ENCODE results near the gene TMA7.
"Not testable (repeated sequence)": the region's sequence is repeated elsewhere in the genome, so short reads cannot be mapped to it uniquely, and the experiment has no call there.

TMA7 gene

GRCh38 chr3:48439820-48440589, at the start of gene TMA7, which contains the start of gene CCDC51:
TSS of gene TMA7 (plus strand) at chr3:48440257. CDS start at chr3:48440297, 40 bp downstream.
TSS of gene CCDC51 (minus strand) at chr3:48440119. CDS start at chr3:48435128, 4,991 bp downstream.
- DNase-seq (ENCODE audit: insufficient read length, low spot score) (peak; percentile 95), FAIRE-seq (peak; percentile 99)

- no peak for FAIRE-seq
- no peak for DNase-seq (ENCODE audit: insufficient read length, low spot score)
These were observed 45.7 kb upstream of the TMA7 start for GRCh38 chr3:48394391-48394790.

GRCh38 chr3:48395714-48396113, 44.3 kb upstream of the TMA7 start:
- FAIRE-seq (no peak), DNase-seq (ENCODE audit: insufficient read length, low spot score) (no peak)

- FAIRE-seq = no peak
- DNase-seq (ENCODE audit: insufficient read length, low spot score) = no peak
These were observed 42.0 kb upstream of the TMA7 start for GRCh38 chr3:48397767-48398681.

- no peak for FAIRE-seq
- no peak for DNase-seq (ENCODE audit: insufficient read length, low spot score)
These were observed 41.2 kb upstream of the TMA7 start for GRCh38 chr3:48398701-48399386.

- FAIRE-seq = no peak
- no peak for DNase-seq (ENCODE audit: insufficient read length, low spot score)
These were observed 40.5 kb upstream of the TMA7 start for GRCh38 chr3:48399387-48400172.

GRCh38 chr3:48400824-48401433, 39.1 kb upstream of the TMA7 start:
- FAIRE-seq (peak; percentile 95), DNase-seq (ENCODE audit: insufficient read length, low spot score) (peak; percentile 87)

GRCh38 chr3:48401434-48401901, 38.6 kb upstream of the TMA7 start:
- FAIRE-seq; DNase-seq (ENCODE audit: insufficient read length, low spot score): not testable (repeated sequence)

GRCh38 chr3:48402281-48402732, 37.8 kb upstream of the TMA7 start:
- DNase-seq (ENCODE audit: insufficient read length, low spot score) (no peak), FAIRE-seq (no peak)

GRCh38 chr3:48402907-48403306, 37.1 kb upstream of the TMA7 start:
- no peak for DNase-seq (ENCODE audit: insufficient read length, low spot score)
- FAIRE-seq = no peak

- DNase-seq (ENCODE audit: insufficient read length, low spot score) = no peak
- no peak for FAIRE-seq
These were observed 36.3 kb upstream of the TMA7 start for GRCh38 chr3:48403533-48404439.

- DNase-seq (ENCODE audit: insufficient read length, low spot score) (no peak), FAIRE-seq (no peak)
These were observed 35.4 kb upstream of the TMA7 start for GRCh38 chr3:48404440-48405342.

GRCh38 chr3:48405343-48405881, 34.6 kb upstream of the TMA7 start:
- no peak for FAIRE-seq
- DNase-seq (ENCODE audit: insufficient read length, low spot score) = no peak

GRCh38 chr3:48405971-48406370, 34.1 kb upstream of the TMA7 start:
- DNase-seq (ENCODE audit: insufficient read length, low spot score) = peak; percentile 1
- FAIRE-seq = no peak

GRCh38 chr3:48406443-48407431, 33.3 kb upstream of the TMA7 start:
- FAIRE-seq (no peak), DNase-seq (ENCODE audit: insufficient read length, low spot score) (peak; percentile 2)

GRCh38 chr3:48407542-48408099, 32.4 kb upstream of the TMA7 start:
- FAIRE-seq (no peak), DNase-seq (ENCODE audit: insufficient read length, low spot score) (peak; percentile 1)
